LHCN-M2 (cell line): ENCODE measurements around the gene BRICD5. TPM values are rescaled to one million over a fixed set of nuclear protein-coding genes. Genes with fewer than 3 reads are reported as not detected.

Source experiments
- DNase-seq: peaks from one replicate; pipeline ENCODE4 v3.0.0-alpha.2; 2012; ENCODE audit warnings: low read depth
- total RNA-seq: library from RNA; depleted of rRNA; stranded (reverse); fragments of >200 nt; gene quantifications from 2 replicates; pipeline ENCODE4 v1.2.3, GENCODE V29; 2014

Gene BRICD5
- total RNA-seq, 1 experiment from 2014 or later: 4.4 TPM

DNA sequence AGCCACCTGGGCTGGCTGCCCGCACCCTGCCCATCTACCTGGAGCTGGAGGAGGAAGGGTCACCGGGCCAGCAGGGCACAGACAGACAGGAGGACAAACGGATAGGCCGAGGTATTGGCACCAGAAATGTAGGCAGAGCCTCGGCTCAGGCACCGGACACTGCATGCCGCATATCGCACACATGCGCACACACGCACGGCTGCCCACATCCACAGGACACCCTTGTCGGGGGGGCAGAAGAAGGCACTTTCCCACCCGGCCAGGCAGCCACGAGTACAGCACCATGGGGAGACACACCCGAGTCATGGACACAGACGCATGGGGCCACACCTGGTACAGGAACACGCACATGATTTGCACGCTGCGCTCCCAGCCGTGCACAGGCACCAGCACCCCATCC is 28.7 kb downstream of the BRICD5 start:
- DNase-seq: no peak

DNA sequence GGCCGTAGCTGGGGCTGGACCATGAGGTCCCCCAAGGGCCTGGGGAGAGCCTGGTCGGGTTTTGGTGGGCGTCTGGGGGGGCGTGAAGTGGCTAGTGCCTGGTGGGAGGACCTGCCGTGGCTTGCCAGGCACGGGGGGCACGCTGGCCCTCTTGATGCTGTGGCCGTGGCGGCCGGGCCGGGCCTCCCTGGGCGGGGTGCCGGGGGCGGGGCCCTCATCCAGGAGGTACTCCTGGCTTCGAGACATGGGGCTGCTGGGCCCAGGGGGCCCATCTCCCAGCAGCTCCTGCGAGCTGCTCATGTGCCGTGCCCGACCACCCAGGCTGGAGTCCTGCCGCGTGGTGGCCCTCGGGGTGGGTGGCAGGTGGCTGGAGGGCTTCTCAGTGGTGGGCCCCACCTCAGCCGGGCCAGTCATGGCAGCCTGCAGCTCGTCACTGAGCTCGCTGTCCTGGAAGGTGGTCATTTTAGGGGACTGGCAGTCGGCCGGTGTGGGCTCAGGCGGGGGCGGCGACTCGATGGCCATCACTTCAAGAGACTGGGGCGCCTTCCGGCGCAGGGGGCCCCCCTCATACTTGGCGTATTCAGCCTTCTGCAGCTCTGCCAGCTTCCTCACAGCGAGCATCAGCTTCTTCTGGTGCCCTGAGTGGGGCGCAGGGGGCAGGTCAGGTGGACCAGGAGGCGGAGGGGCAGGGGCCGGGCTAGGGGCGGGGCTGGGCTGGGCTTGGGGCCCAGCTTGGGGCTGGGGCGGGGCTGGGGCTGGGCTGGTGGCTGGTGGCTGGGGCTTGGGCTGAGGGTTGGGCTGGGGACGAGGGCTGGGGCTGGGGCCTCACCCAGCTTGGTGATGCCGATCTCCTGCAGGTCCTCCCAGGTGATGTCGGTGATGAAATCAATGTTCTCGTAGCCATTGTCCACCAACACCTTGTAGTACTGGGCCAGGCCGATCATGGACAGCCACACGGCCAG is 29.4 kb downstream of the BRICD5 start:
- DNase-seq: no peak

DNA sequence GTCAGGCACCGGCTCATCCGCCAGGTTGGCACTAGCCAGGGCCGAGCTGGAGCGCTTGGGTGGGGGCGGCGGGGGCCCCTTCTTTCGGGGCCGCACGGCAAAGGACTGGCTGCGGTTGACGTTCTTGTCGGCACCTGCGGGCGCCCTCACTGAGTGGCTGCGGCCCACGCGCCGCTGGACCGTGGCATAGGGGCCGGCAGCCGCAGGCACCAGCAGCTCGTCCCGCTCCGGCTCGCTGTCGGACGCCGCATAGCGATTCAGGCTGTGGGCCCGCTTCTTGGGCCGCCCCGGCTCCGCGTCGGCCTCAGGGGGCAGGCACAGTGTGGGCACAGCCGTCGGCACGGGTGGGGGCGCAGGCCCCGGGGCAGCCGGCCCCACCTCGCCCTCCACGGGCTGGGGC is 30.2 kb downstream of the BRICD5 start:
- DNase-seq: no peak

- no peak for DNase-seq
Measured at GRCh38 chr16:2179576-2179975, 31.1 kb downstream of the BRICD5 start.

GRCh38 chr16:2179107-2179501 is 31.6 kb downstream of the BRICD5 start:
- DNase-seq: no peak

GRCh38 chr16:2178321-2179106 is 32.1 kb downstream of the BRICD5 start:
- DNase-seq: no peak

- no peak for DNase-seq
Measured at GRCh38 chr16:2177561-2177960, 33.1 kb downstream of the BRICD5 start.

- no peak for DNase-seq
Measured at GRCh38 chr16:2177101-2177500, 33.6 kb downstream of the BRICD5 start.

- no peak for DNase-seq
Measured at GRCh38 chr16:2176047-2176446, 34.6 kb downstream of the BRICD5 start.

GRCh38 chr16:2175454-2175853 is 35.2 kb downstream of the BRICD5 start:
- DNase-seq: no peak

GRCh38 chr16:2174396-2175131 is 36.1 kb downstream of the BRICD5 start:
- DNase-seq: no peak

GRCh38 chr16:2173916-2174315 is 36.7 kb downstream of the BRICD5 start:
- DNase-seq: no peak

DNA sequence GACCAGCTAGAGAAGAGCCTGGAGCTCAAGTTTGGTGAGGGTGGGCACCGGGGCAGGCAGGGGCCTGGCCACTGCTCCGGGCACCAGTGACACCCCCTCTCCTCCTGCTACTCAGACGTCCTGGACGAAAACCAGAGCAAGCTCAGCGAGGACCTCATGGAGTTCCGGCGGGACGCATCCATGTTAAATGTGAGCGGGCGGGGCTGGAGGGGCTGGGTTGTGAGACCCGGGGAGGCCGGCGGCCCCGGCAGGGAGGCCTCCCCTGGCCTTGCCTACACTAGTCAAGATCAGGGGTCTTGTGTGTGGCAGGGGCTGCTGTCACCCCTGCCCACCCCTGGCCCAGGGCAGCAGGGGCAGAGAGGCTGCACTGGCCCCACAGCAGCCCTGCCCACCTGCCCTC is 37.3 kb downstream of the BRICD5 start:
- DNase-seq: no peak

DNA sequence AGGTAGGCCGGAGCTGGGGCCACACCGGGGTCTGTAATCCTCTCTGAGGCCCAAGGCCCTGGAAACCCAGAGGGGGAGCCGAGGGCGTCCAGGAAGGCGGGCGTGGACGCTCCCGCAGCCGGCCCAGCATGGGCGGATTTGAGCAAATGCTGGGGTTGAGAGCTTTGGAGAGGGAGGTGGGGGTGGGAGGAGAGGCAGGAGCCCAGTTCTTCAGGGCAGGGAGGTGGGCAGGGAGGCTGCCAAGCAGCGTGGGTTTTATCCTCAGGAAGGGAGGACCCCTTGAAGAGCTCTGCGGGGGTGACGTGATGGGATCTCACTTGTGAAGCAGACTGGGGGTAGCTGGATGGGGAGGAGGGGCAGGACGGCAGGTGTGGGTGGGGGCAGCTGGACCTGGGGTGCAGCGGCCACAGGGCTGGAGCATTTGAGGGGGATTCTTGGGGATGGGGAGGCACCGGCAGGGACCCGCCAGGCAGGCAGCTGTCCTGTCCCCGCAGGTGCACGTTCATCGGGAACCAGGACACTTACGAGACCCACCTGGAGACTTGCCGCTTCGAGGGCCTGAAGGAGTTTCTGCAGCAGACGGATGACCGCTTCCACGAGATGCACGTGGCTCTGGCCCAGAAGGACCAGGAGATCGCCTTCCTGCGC is 37.9 kb downstream of the BRICD5 start:
- no peak for DNase-seq

DNA sequence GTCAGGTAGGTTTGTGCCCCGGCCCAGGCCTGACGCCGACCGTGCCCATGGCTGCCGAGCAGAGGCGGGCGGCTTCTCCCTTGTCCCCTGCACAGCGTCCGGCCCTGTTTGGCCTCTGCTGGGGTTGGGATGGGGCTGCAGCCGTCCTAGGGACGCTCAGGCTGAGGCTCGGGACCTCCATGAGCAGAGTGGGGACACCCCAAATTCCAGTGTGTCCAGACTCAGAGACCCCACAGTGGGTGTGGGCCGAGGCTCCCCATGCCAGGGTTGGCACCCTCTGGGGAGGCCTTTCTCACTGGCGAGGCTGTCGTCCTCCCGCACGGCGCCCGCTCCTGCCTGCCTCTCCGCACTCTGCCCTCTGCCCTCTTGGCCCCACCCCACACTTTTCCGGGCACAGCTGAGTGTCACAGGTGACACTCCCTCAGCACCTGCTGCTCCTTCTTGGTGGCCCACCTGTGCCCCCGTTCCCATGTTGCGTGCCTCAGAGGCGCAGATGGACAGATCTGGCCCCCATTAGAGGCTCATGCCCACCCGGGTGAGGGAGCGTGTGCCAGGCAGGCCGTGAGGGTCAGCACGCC is 39.0 kb downstream of the BRICD5 start:
- DNase-seq: no peak

DNA sequence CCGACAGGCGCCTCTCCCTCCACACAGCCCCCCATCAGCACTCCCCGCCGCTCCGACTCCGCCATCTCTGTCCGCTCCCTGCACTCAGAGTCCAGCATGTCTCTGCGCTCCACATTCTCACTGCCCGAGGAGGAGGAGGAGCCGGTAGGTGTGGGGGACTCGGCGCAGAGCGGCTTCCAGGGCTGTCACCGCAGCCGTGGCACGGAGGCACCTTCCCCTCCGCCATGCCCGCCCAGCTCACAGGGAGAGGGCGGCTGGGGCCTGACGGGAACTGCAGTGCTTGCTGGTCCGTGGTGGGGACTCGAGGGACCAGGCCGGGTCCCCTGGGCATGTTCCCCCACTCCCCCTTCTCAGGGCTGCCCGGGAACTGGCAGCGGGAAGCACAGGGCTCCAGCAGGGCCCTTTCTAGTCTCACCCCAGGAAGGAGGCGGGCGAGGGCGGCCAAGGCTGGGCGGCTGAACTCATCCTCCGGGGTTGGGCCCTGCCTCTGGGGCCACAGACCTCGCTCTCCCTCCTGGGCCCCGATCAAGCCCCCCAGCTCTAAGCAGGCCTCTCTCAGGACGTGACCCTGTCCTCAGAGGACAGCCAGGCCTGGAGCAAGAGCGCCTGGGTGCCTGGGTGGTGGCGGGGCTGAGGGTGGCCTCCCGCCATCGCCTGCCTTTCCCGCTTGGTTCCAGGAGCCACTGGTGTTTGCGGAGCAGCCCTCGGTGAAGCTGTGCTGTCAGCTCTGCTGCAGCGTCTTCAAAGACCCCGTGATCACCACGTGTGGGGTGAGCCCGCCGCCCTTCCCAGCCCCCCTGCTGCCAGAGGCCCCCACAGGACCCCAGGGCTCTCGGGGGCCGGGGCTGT is 39.9 kb downstream of the BRICD5 start:
- no peak for DNase-seq

GRCh38 chr16:2170080-2170479 is 40.6 kb downstream of the BRICD5 start:
- DNase-seq: no peak

- DNase-seq: no peak
Measured at GRCh38 chr16:2167068-2167638, 43.5 kb downstream of the BRICD5 start.

DNA sequence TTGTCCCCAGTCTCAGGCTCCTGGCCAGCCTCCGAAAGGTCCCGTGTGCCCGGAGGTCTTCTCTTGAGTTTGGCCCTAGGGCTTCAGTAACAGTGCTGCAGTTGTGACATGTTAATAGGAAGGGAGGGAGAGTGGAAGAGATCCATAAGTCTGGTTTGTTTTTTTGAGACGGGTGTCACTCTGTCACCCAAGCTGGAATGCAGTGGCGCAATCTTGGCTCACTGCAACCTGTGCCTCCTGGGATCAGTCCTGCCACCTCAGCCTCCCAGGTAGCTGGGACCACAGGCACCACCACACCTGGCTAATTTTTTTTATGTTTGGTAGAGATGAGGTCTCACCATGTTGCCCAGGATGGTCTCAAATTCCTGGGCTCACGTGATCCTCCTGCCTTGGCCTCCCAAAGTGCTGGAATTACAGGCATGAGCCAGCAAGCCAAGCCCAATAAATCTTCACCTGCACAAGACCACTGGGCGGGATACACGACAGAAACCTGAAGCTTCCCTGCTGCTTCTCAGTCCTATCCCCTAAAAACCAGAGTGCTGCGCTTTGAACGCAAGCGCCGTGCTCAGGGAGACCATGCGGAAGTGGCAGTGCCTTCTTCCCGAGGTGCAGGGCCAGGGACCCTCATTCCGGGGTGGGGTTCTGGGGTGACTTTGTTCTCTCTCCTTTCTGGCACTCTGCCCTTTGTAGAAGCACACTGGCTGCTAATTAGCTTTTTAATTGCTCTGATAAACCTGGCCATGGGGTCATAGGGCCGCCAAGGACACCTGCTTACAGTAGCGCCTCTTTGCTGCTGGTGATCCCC is 44.2 kb downstream of the BRICD5 start:
- no peak for DNase-seq
